ENCODE results near the gene FSD1L.
"Not testable (repeated sequence)": the region's sequence is repeated elsewhere in the genome, so short reads cannot be mapped to it uniquely, and the experiment has no call there.

FSD1L gene

GRCh38 chr9:105496826-105497225 is 49.0 kb downstream of the FSD1L start:
- no peak for DNase-seq

- no peak for DNase-seq
These were observed 49.9 kb downstream of the FSD1L start for GRCh38 chr9:105497704-105498103.

- DNase-seq = no peak
These were observed 52.4 kb downstream of the FSD1L start for GRCh38 chr9:105500108-105500766.

- no peak for DNase-seq
These were observed 53.6 kb downstream of the FSD1L start for GRCh38 chr9:105501414-105501813.

- no peak for DNase-seq
These were observed 54.4 kb downstream of the FSD1L start for GRCh38 chr9:105502276-105502675.

- no peak for DNase-seq
These were observed 56.0 kb downstream of the FSD1L start for GRCh38 chr9:105503881-105504280.

GRCh38 chr9:105507096-105507790 is 59.4 kb downstream of the FSD1L start:
- DNase-seq = no peak

- no peak for DNase-seq
These were observed 60.7 kb downstream of the FSD1L start for GRCh38 chr9:105508530-105508929.

GRCh38 chr9:105510024-105510423 is 62.2 kb downstream of the FSD1L start:
- no peak for DNase-seq

- DNase-seq = no peak
These were observed 63.6 kb downstream of the FSD1L start for GRCh38 chr9:105511446-105511845.

GRCh38 chr9:105515811-105516413 is 68.1 kb downstream of the FSD1L start:
- no peak for DNase-seq

GRCh38 chr9:105519710-105520369 is 72.0 kb downstream of the FSD1L start:
- not testable (repeated sequence) for DNase-seq

GRCh38 chr9:105520992-105521391 is 73.2 kb downstream of the FSD1L start:
- not testable (repeated sequence) for DNase-seq

GRCh38 chr9:105522618-105523385 is 75.0 kb downstream of the FSD1L start:
- not testable (repeated sequence) for DNase-seq

GRCh38 chr9:105531530-105531929 is 83.7 kb downstream of the FSD1L start:
- no peak for DNase-seq

- DNase-seq = no peak
These were observed 88.3 kb downstream of the FSD1L start for GRCh38 chr9:105535920-105536668.

GRCh38 chr9:105539452-105539851 is 91.6 kb downstream of the FSD1L start:
- DNase-seq = no peak

GRCh38 chr9:105541838-105542237 is 94.0 kb downstream of the FSD1L start:
- no peak for DNase-seq

GRCh38 chr9:105554042-105554441 is 106.2 kb downstream of the FSD1L start:
- DNase-seq = no peak

- peak; percentile 51 for DNase-seq
These were observed 110.2 kb downstream of the FSD1L start, which contains the start of gene FKTN for GRCh38 chr9:105557804-105558610. Gene FKTN (plus strand): TSS chr9:105558131. CDS start chr9:105575033, 16,902 bp downstream.

- DNase-seq = no peak
These were observed 124.6 kb downstream of the FSD1L start for GRCh38 chr9:105572455-105572854.

Measured in NCI-H1048 (cell line).